ENCODE measurements around the gene LIPC. TPM values are rescaled to one million over a fixed set of nuclear protein-coding genes. Genes with fewer than 3 reads are reported as not detected.

Gene LIPC
- total RNA-seq, 2 donors from 2014 or later: 0.50 to 0.68 TPM

DNA sequence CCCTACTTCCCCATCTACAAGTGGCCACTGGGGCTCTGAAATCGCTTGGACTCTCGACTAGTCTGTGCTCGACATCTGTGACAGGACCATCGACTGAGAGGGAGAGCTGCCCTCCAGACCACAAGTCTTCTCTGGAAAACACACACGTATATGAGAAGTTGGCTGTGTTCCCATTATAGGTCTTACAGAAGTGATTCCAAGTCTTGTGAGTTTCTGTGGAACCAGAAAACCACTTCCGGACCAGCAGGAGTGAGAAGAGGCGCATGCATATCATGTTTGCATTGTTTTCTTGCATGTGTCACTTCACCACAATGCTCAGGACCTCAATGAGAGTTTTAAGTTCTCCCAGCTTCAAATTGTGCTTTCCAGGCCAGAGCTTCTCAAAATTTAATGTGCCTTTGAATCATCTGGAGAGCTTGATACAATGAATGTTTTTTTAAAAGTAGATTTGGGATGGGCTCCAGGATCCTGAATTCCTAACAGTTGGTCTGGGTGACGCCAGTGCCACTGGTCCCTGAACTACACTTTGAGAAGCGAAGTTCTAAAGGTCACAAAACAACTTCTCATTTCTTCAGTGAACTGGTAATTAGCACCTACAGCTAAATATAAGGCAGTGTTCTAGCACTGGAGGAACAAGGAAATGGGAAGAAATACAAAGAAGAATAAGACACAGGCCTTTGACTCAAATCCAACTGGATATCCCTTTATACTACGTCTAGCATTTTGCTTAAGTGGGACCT, 15.7 kb downstream of the LIPC start:
- intact Hi-C loops (cut with DNase I): loop anchor here in 1 of 2 donors (10.0 kb wide), 1 partner anchor 177 kb away; no protein-coding TSS in a partner anchor
- ATAC-seq (peak in 1 of 2 donors; percentile 29), DNase-seq (no peak)

DNA sequence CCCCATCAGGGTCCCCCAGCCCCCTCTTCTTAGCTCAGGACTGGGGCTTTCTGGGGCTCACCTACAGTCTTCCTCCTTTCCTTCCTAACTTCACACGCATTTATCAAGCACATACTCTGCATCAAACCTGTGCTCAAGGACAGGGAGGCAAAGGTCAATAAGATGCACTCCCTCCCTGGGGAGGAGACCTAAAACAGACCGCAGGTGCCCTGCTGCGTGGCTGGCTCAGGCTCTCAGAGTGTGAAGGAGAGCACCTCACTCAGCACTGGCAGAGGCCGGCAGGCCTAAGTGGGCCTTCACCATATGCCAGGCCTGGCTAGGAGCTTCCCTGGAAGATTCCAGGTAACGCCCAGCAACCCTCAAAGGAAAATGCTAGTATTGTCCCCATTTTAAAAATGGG, 16.5 kb downstream of the LIPC start:
- intact Hi-C loops (cut with DNase I): loop anchor here in 1 of 2 donors (10.0 kb wide), 1 partner anchor 176 kb away; no protein-coding TSS in a partner anchor
- no peak for ATAC-seq
- DNase-seq: no peak

DNA sequence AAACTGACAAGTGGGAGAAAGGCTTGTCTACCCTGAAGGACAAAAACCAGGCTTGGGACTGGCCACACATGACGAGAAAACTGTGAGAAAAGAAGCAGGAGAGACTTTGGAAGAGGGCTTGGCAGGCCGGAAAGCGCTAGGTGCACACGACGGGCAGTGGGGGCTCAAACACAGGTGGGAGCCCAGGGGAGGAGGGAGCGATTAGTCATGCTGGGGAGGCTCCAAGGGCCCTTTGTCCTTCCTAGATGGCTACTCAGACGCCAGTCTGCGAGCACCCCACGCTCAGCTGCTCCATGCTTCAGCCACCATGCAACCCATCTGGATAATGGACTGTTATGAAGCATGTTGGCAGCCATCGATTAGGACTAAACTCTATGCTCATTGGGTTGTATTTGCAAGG, 17.1 kb downstream of the LIPC start:
- intact Hi-C loops (cut with DNase I): loop anchor here in 1 of 2 donors (10.0 kb wide), 1 partner anchor 176 kb away; no protein-coding TSS in a partner anchor
- no peak for DNase-seq
- ATAC-seq: no peak

DNA sequence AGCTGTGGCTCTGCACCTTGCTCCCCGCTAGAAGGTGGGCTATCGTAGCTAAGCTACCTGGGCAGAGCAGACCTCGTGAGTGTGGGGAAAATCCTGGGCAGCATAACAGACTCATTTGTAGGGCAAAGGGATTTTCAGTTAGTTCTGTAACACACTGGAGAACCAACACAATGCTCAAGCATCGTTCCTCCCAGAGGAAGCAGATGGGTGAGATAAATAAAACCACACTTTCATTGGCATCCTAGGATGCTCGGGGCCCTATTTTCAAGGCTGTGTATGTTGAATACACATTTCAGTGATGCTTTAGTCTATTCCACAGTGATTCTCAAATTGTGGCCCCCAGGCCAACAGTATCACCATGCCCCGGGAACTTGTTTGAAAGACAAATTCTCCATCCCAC, 20.0 kb downstream of the LIPC start:
- DNase-seq: no peak
- ATAC-seq: no peak
- intact Hi-C loops (cut with DNase I): no loop called here

DNA sequence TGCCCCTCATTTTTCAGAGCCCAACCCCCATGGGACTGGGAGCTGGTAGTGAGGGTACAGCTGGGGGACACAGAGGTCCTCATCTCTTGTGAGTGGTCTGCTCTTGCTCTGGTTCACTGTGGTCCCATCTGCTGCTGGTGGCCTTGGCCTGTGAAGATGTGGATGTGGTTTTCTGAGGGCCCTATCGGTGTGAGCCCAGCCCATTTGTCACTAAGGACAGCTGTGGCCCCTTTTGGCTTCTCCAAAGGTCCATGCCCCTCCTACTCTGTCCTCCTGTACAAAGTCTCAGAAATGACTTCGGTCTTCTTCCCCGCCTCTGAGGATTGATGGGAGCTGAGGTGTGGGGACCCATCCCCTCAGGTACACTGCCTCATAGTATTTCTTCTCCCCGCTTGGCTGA, 21.0 kb downstream of the LIPC start:
- intact Hi-C loops (cut with DNase I): no loop called here
- no peak for ATAC-seq
- no peak for DNase-seq

DNA sequence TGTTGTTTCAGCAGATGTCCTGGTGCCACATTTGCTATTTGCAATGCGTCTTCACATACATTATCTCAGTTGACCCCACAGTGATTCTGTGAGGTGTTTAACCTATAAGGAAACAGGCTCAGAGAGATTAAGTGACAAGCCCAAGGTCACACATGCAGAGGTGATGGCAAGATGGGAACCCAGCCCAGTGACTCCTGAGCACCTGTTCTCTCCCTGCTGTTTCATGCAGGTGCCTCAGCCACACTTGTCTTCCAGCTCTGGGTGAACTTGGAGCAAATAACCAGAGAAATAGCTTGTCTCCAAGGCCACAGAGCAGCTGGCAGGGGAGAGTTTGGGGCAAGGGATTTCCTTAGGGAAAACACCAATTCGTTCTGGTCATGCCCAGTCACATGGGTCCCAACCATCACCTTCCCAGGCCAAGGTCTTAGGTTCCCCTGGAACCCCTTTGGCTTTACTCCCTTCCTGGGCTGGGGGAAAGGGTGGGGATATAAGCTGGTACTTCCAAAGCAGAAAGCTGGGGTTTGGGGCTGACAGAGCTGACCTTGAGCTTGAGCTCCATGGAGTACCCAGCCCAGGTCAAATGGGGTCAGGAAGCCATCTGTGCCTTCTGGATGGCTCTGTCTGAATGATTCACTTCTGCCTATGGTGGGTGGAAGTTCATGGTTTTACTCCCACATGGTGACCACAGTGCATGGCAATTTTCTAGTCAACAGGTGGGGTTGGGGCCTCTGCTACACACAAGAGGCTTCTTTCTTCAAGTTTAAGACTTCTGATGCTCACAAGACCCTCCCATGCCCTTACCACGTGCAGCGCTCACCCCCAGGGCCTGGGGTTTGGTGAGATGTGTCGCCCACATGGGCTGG, 22.4 kb downstream of the LIPC start:
- ATAC-seq (no peak), DNase-seq (no peak)
- intact Hi-C loops (cut with DNase I): no loop called here

DNA sequence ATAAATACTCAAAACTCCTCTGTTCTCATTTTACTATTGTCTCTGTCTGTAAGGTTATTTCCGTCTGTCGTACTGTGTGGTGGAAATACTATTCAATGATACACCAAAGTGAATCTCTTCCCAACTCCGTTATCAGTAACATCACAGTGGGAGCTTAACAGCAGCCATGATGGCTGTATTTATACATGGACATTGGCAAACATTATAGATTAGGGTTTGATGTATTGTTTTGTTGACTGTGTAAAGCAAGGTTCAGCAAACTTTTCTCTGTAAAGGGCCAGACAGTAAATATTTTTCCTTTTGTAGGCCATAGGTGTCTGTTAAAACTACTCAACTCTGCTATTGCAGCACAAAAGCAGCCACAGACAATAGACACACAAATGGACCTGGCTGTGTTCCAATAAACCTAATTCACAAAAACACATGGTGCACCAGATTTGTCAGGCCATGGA, 23.2 kb downstream of the LIPC start:
- ATAC-seq: no peak
- DNase-seq: no peak
- intact Hi-C loops (cut with DNase I): no loop called here

DNA sequence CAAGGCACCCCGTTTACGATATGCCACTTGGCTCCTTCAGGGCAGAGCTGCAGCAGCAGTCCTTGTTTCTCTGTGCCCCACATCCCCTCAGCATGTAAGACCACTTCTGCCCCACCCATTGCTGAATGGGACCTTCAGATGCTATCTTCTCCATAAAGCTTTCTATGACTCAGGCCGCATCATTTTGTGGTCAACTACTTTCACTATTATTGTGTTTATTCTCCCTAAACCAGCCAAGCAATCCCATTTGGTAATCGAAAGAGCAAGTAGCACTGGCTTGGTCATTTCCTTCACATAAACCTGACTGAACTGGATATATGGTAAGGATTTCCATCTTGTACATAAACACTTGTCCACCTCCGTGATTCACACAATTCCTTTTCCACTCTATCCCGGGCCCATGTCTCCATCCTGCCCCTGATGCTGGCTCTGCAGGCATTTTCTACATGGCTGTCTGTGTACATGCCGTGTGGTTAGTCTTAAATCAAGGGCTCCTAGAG, 25.7 kb downstream of the LIPC start:
- ATAC-seq: no peak

DNA sequence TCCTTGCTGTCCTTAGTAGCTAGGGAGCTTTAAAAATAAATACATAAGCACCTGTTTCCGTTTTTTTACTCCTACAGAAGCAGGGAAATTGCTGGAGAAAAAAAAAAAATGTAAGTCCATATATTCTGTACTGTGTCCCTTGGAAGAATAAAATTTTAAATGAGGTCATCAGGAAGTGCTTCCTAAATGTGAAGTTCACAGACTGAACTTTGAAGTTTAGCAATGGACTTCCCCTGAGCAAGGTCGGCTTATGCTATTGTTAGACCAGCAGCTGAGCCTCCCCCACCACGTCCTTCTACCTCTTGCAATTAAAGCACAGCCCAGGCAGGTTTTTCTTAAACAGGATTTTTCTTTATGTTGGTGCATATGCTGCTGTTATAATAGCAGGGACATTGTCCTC, 26.3 kb downstream of the LIPC start:
- intact Hi-C loops (cut with DNase I): no loop called here
- DNase-seq (no peak), ATAC-seq (no peak)

More for the DNA sequence above, 25.7 kb downstream of the LIPC start:
- no peak for DNase-seq
- intact Hi-C loops (cut with DNase I): no loop called here

DNA sequence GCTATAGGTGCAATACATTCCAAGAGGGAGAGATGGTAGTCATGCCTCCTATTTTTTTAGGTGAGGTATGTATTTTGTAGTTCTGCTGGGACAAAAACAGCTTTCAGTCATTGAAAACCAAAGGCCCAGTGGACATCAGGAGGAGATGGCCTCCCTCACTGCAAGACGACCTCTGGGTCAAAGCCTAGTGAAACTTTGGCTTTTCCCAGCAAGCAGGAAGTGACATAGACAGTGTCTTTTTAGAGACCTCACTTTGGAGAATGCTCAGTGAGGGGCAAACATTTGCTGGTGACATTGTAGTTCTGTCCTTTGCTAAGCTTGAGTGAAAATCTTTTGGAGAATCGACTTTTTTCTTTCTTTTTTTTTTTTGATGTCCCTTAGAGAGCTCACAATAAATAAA, 27.3 kb downstream of the LIPC start:
- no peak for DNase-seq
- intact Hi-C loops (cut with DNase I): no loop called here
- ATAC-seq: peak in 1 of 2 donors; percentile 41

DNA sequence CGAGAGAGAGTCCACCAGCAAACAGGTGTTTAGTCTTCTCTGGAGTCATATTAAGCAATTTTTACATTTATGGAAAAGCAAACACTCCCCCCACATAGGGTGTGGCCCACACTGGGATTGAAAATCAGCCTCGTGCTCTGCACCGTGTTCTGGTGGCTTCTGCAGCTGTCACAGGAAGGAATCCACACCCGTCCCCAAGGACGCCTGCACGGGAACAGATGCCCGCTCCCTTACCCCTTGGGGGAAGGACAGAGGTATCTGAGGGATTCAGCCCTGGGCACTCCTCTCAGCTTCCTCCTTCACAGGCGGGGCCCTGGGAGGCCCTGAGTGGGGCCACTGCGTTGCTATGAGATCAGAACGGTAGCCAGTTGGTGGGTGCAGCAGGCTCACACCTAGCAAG, 27.8 kb downstream of the LIPC start:
- intact Hi-C loops (cut with DNase I): no loop called here
- DNase-seq: peak; percentile 61

DNA sequence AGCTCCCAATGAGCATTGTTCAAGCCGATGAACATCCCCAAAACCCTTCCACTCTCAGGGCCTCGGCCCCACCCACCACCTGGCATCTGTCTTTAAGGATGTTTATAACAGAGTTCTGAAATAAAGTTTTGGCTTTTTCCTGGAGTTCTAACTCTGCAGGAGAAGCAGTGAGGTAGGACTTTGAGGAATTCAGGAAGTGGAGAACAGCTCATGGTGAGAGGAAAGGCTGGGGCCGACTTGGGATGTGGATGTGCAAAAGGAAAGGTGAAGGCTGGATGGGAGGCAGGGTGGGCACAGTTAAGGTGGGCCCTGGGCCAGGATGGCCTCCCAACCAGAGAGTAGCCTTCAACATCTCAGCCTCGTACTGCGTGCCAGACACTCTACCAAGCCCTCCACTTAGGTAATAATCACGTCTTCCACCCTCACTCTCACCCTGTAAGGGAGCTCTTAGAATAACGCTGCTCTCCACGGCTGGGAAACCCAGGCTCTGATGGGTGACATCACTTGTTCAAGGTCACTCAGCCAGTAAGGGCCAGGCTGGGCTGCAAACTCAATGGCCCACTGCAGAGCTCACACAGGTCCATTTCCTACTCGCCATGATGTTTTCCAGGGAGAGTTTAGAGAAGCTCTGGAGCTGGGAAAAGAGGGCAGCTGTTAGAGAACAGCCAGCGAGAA, 28.5 kb downstream of the LIPC start:
- DNase-seq (no peak), ATAC-seq (no peak)
- intact Hi-C loops (cut with DNase I): no loop called here

More for the DNA sequence above, 27.8 kb downstream of the LIPC start:
- ATAC-seq: peak in 1 of 2 donors; percentile 80

DNA sequence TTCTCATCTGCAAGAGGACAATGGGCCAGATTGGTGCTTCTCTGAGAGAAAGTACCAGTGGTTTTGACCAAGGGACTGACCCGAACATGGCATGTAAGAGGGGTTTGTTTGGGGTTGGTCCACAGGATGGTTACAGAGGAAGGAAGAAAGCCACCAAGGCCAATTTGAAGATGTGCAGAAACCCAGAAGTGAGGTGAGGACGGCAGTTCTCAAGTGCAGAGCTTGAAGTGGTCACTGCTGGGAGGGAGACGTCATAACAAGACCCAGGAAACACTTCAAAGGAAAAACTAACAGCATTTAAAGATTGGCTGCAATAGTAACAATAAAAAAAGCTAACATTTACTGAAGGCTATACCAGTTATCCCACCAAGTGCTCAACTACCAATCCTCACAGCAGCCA, 29.1 kb downstream of the LIPC start:
- DNase-seq (no peak), ATAC-seq (no peak)
- intact Hi-C loops (cut with DNase I): no loop called here

DNA sequence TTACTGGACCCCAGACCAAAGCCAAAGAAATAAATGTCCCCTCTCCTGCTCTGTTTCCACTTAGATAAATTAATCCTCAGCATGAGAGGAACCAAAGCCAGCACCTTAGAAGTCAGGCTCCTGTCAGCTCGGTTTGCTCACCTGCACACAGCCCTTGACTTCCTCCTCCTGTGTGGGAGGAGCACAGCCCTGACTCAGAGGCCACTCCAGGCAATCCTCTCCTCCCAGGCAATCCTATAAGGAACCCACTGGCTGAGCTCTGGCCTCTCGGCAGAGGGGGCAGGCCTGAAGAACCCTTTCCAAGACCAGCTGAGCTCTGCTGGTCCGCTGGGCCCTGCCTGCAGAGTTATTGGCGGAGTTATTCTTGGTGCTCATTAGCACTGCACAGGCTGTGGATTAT, 30.8 kb downstream of the LIPC start:
- DNase-seq (no peak), ATAC-seq (peak in 1 of 2 donors; percentile 54)
- intact Hi-C loops (cut with DNase I): no loop called here

DNA sequence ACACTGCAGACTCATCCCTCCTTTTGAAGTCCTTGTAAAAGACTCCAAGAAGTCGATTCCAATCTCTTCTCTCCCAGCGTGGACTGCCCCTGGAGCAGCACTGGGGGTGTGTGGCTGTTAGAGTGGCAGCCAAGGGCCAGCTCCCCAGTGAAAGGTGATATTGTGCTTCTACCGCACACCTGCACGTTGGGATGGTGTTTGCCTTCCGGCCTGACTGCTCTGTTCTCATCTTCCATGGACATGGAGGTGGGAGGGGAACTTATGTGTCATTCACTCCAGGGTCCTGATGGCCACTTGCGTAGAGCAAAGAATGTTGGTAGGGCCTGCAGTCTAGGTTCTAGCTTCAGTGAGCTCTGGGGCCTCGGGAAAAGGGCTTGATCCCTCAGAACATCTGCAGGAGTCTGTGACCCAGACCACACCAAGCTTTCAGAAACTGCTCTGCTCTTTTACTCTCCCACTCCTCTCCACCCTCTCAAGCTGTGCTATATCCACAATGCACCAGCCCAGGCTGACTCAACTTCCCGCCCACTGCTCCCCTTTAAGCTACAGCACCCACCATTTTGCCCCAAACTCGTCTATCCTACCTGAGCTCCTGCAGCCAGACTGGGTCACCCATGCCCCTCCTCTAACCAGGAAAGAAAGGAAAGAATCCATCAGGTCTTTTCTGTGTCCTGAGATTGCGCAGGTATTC, 31.3 kb downstream of the LIPC start:
- intact Hi-C loops (cut with DNase I): no loop called here
- ATAC-seq: no peak
- DNase-seq: no peak

DNA sequence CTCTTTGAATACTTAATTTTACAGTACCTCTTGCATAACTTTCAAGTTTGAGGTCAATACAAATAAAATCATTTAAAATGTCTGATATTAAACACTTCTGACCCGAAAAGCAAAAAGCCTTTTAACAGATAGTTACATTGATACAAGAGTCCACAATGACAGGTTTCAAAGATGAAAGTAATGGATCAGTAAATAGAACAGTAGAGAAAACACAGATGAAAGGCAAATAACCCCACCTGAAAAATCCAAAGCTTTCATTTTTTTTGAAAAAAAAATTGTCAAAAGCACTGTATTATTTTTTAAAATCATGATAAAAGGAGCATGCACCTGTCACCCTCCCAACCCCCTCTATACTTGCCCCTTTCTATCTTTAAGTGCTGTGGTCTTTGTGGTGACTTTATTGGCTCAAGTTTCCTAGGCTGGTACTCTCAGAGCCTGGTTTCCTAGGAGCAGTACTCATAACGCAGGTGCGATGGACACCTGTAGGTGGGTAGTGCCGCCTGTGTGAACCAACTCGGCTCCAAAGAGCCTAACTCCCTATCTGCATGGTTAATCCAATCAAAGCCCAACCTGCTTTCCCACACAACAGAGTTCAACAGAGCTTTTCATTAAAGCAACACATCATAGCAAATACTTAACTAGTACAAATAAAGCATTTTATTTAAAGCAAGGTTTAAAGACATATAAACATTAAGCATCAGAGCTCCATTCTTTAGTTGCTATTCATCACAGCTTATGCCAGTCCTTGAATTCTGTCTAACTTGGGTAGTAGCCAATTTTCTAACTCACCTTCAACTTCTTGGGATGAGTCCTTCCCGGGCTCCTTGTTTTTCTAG, 32.2 kb downstream of the LIPC start:
- DNase-seq (no peak), ATAC-seq (no peak)
- intact Hi-C loops (cut with DNase I): no loop called here

DNA sequence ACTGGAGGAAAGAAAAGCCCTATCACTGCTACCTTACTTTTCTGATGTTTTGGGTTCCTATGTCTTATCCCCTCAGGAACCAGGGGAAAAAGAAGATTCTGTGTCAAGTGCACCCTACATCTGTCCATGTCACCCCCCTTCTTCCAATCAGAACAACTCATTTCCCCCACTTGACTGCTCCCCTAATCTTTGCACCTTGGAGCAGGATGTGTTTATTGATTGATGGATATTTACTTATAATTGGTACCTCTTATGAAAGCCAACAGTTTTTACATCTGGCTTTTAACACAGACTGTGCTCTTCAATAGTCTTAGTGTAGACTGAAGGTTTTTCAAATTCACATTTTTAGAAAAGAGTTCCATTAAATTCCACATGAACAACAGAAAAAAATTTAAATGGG, 33.3 kb downstream of the LIPC start:
- intact Hi-C loops (cut with DNase I): no loop called here
- DNase-seq (no peak), ATAC-seq (no peak)

DNA sequence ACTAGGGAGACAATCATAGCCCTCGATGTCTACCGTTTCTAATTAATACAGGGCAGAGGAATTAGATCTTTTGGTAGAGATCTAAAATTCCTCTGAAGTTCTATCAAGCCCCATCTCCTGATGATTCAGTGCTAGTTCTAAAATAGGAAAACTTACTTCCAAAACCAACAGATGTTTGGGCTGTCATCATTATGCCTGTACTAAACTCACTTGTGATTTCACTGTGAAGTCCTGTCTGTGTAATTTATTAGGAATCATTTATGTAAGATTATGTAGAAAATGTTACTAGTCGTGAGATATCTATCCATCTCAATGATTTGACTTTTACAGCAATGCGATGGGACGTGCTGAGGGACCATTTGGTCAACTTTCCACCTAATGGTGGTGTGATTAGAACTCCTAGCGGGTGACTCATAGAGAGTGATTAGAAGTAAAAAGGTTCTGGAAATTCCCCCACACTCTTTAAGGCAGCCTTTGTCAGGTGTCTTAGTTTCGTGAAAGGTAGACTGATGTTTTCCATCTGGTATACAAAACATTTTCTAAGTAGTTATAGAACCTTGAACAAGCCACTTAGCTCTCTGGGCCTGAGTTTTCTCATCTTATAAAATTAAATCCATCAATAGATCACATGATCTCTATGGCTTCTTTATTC, 34.2 kb downstream of the LIPC start:
- DNase-seq (no peak), ATAC-seq (no peak)

More for the DNA sequence above, 34.2 kb downstream of the LIPC start:
- intact Hi-C loops (cut with DNase I): no loop called here
